ENCODE data around the gene ORMDL3. TPM values are rescaled to one million over a fixed set of nuclear protein-coding genes. Genes with fewer than 3 reads are reported as not detected.

ORMDL3 gene
- total and polyA plus RNA-seq, 10 of the 15 experiments (the other 5 are each of a cell fraction or from before 2014, with no cell fraction given), result 8.8 to 98.1 (median 49.9) TPM

GRCh38 chr17:39973496-39973895 is 46.1 kb upstream of the ORMDL3 start:
- POLR2A ChIA-PET, result interaction anchor here (0.7 kb wide), 1 partner anchor 298 kb away, joined by 3 read pairs; no protein-coding TSS in a partner anchor

More at GRCh38 chr17:39973496-39973895, 46.1 kb upstream of the ORMDL3 start:
- Histone ChIP-seq H3K27ac (ENCODE audit: control insufficient read depth, insufficient read depth) (no peak overlapping the region), H3K9me3 (replicated peaks; ENCODE audit: control insufficient read depth, insufficient read depth, low read length) (no peaks in the 10 kb centered on the region), H2AFZ (ENCODE audit: control insufficient read depth, low read depth, low read length) (no peak overlapping the region), H3K4me2 (ENCODE audit: control insufficient read depth, insufficient read depth) (no peak overlapping the region), H3K4me3 (no peak overlapping the region), H3K9ac (ENCODE audit: control insufficient read depth, insufficient read depth, low read length) (no peak overlapping the region), H3K27me3 (replicated peaks in 1 of 2; ENCODE audit: control insufficient read depth in 2 of 2, insufficient read depth in 2 of 2, low read length in 1 of 2) (peaks cover 0 to 4% of the 10 kb centered on the region in 2 experiments; a peak in 2 of 4 replicates), H3K36me3 (ENCODE audit: control insufficient read depth in 2 of 2, insufficient read depth in 2 of 2, low read length in 1 of 2) (no peaks in the 10 kb centered on the region), H4K20me1 (ENCODE audit: control insufficient read depth, insufficient read depth) (no peaks in the 10 kb centered on the region), H3K79me2 (ENCODE audit: control insufficient read depth, insufficient read depth, low read length) (no peaks in the 10 kb centered on the region), H3K4me1 (ENCODE audit: control insufficient read depth, insufficient read depth, low read length) (no peaks in the 10 kb centered on the region)
- intact Hi-C loops (cut with micrococcal nuclease; ENCODE audit: unreplicated experiment) (no loop called here), in situ Hi-C loops (cut with MboI) (no loop called here)
- ChIA-PET RAD21 (ENCODE audit: unreplicated experiment) (no interaction called here), SMC1A (ENCODE audit: uncharacterized antibody, unreplicated experiment) (interaction anchor here (1.1 kb wide), 1 partner anchor 34 kb away, joined by 4 read pairs; no protein-coding TSS in a partner anchor), CTCF (no interaction called here)
- DNase-seq (ENCODE audit: low read depth, low spot score) (no peak), FAIRE-seq (no peak), ATAC-seq (no peak)
- BruUV-seq (replicated peaks), result no TSS peak
- no peak for TF ChIP-seq FOXM1 (IDR thresholded peaks at IDR 0.05; ENCODE audit: low read depth, low read length)
- no peak for TF ChIP-seq MXI1 (IDR thresholded peaks at IDR 0.05; ENCODE audit: low read depth, low read length)
- TF ChIP-seq RAD21 (IDR thresholded peaks at IDR 0.05; ENCODE audit: insufficient read depth, low read depth, low read length), result no peak
- TF ChIP-seq SREBF1 (IDR thresholded peaks at IDR 0.05; ENCODE audit: low read length), result no peak
- TF ChIP-seq USF2 (IDR thresholded peaks at IDR 0.05; ENCODE audit: borderline replicate concordance, low read depth, low read length), result no peak
- TF ChIP-seq, protein P1, sequence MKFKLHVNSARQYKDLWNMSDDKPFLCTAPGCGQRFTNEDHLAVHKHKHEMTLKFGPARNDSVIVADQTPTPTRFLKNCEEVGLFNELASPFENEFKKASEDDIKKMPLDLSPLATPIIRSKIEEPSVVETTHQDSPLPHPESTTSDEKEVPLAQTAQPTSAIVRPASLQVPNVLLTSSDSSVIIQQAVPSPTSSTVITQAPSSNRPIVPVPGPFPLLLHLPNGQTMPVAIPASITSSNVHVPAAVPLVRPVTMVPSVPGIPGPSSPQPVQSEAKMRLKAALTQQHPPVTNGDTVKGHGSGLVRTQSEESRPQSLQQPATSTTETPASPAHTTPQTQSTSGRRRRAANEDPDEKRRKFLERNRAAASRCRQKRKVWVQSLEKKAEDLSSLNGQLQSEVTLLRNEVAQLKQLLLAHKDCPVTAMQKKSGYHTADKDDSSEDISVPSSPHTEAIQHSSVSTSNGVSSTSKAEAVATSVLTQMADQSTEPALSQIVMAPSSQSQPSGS (IDR thresholded peaks at IDR 0.05; ENCODE audit: low read length), result no peak
- WGBS (ENCODE audit: insufficient coverage, insufficient replicate concordance, low lambda C conversion rate, missing lambda C conversion rate), result 21% methylated on average over 2 of the region's 2 CpGs

Data from GM12878 (cell line).